ENCODE data around the gene OST4.

DNA sequence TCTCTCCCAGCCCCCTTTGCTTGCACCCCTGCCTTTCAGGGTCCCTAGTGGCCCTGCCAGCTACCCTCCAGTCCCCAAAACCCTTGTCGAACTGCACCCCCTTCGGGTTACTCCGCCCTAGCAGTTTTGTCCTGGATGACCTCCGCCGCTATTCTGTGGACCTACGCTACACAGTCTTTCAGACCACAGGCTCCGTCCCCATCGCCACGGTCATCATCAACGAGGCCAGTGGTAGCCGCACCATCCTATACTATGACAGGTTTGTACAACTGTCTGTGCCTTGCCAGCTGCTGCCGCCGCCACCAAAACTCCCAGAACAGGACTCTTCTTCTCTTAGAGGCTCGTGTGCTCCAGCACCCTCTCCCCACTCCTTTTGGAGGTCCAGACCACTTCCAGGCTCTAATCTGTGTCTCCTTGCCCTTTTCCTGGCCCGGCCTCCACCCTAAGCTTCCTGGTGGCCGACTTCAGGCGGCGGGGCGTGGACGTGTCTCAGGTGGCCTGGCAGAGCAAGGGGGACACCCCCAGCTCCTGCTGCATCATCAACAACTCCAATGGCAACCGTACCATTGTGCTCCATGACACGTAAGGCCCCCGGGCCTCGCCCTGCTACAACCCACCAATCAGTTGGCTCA is 23.0 kb upstream of the OST4 start:
- TF ChIP-seq GABPA (IDR thresholded peaks at IDR 0.05; ENCODE audit: low read depth) (no peak), POLR2AphosphoS5 (IDR thresholded peaks at IDR 0.05; ENCODE audit: low read depth) (no peak)
- TF ChIP-seq, protein P1, sequence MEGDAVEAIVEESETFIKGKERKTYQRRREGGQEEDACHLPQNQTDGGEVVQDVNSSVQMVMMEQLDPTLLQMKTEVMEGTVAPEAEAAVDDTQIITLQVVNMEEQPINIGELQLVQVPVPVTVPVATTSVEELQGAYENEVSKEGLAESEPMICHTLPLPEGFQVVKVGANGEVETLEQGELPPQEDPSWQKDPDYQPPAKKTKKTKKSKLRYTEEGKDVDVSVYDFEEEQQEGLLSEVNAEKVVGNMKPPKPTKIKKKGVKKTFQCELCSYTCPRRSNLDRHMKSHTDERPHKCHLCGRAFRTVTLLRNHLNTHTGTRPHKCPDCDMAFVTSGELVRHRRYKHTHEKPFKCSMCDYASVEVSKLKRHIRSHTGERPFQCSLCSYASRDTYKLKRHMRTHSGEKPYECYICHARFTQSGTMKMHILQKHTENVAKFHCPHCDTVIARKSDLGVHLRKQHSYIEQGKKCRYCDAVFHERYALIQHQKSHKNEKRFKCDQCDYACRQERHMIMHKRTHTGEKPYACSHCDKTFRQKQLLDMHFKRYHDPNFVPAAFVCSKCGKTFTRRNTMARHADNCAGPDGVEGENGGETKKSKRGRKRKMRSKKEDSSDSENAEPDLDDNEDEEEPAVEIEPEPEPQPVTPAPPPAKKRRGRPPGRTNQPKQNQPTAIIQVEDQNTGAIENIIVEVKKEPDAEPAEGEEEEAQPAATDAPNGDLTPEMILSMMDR (IDR thresholded peaks at IDR 0.05; ENCODE audit: insufficient read depth, low read length) = no peak
- TF ChIP-seq, protein P2, sequence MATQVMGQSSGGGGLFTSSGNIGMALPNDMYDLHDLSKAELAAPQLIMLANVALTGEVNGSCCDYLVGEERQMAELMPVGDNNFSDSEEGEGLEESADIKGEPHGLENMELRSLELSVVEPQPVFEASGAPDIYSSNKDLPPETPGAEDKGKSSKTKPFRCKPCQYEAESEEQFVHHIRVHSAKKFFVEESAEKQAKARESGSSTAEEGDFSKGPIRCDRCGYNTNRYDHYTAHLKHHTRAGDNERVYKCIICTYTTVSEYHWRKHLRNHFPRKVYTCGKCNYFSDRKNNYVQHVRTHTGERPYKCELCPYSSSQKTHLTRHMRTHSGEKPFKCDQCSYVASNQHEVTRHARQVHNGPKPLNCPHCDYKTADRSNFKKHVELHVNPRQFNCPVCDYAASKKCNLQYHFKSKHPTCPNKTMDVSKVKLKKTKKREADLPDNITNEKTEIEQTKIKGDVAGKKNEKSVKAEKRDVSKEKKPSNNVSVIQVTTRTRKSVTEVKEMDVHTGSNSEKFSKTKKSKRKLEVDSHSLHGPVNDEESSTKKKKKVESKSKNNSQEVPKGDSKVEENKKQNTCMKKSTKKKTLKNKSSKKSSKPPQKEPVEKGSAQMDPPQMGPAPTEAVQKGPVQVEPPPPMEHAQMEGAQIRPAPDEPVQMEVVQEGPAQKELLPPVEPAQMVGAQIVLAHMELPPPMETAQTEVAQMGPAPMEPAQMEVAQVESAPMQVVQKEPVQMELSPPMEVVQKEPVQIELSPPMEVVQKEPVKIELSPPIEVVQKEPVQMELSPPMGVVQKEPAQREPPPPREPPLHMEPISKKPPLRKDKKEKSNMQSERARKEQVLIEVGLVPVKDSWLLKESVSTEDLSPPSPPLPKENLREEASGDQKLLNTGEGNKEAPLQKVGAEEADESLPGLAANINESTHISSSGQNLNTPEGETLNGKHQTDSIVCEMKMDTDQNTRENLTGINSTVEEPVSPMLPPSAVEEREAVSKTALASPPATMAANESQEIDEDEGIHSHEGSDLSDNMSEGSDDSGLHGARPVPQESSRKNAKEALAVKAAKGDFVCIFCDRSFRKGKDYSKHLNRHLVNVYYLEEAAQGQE (IDR thresholded peaks at IDR 0.05; ENCODE audit: insufficient replicate concordance, low read depth) = no peak

All from HL-60 (cell line).